Prostate gland (tissue), 2 donors: ENCODE measurements around the gene RGS18.

Source experiments
- POLR2A ChIP-seq: fragments of 450-650 bp; IDR thresholded peaks from one replicate; pipeline ENCODE4 v1.6.1; 2016; ENCODE audit warnings: antibody characterized with exemption, mild to moderate bottlenecking
- TF ChIP-seq, protein P1 (sequence below), 4 experiments: fragments of 200-600 bp in 2 of 4; fragments of 450-650 bp in 2 of 4; sonication (generic) in 2 of 4; IDR thresholded peaks; 1 replicate in 3 of 4; 2 replicates in 1 of 4; pipeline ENCODE4 v1.5.1; 2016 to 2019; ENCODE audit warnings: antibody characterized with exemption in 4 of 4, mild to moderate bottlenecking in 2 of 4, moderate library complexity in 2 of 4

DNA sequence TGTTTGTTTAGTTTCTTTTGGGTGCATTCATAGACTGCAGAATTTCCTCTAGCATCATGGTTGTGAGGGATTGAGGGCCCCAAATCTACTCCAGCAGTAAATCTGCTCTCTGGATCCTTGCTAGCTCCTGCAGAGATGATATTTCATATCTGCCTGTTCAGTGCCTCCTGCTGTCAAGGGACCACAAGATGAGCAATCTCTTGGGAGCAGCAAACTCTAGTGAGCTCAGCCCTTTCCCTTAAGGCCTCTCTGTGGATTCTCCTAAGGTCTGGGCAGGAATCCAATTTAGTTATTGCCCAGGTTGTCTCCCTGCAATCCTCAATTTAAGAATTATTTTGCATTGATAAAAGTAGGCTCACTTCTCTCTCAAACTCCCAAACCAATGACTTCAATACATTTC is 76.9 kb downstream of the RGS18 start:
- TF ChIP-seq, protein P1, sequence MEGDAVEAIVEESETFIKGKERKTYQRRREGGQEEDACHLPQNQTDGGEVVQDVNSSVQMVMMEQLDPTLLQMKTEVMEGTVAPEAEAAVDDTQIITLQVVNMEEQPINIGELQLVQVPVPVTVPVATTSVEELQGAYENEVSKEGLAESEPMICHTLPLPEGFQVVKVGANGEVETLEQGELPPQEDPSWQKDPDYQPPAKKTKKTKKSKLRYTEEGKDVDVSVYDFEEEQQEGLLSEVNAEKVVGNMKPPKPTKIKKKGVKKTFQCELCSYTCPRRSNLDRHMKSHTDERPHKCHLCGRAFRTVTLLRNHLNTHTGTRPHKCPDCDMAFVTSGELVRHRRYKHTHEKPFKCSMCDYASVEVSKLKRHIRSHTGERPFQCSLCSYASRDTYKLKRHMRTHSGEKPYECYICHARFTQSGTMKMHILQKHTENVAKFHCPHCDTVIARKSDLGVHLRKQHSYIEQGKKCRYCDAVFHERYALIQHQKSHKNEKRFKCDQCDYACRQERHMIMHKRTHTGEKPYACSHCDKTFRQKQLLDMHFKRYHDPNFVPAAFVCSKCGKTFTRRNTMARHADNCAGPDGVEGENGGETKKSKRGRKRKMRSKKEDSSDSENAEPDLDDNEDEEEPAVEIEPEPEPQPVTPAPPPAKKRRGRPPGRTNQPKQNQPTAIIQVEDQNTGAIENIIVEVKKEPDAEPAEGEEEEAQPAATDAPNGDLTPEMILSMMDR (IDR thresholded peaks at IDR 0.05) = no peak
- TF ChIP-seq POLR2A = no peak
